ENCODE results near the gene MYL1.

Gene MYL1

GRCh38 chr2:210302326-210302725 is 12.6 kb downstream of the MYL1 start:
- H3K4me3 ChIP-seq (ENCODE audit: low read depth, low read length) = no peak overlapping the region
- no peak for TF ChIP-seq CTCF (IDR thresholded peaks at IDR 0.05; ENCODE audit: low read depth, low read length)

GRCh38 chr2:210299866-210300373 is 15.1 kb downstream of the MYL1 start:
- no peak overlapping the region for H3K4me3 ChIP-seq (ENCODE audit: low read depth, low read length)
- TF ChIP-seq CTCF (IDR thresholded peaks at IDR 0.05; ENCODE audit: low read depth, low read length) = no peak

- no peak overlapping the region for H3K4me3 ChIP-seq (ENCODE audit: low read depth, low read length)
- TF ChIP-seq CTCF (IDR thresholded peaks at IDR 0.05; ENCODE audit: low read depth, low read length) = no peak
These were observed 26.6 kb downstream of the MYL1 start for GRCh38 chr2:210288408-210288807.

- H3K4me3 ChIP-seq (ENCODE audit: low read depth, low read length) = no peak overlapping the region
- no peak for TF ChIP-seq CTCF (IDR thresholded peaks at IDR 0.05; ENCODE audit: low read depth, low read length)
These were observed 27.7 kb downstream of the MYL1 start for GRCh38 chr2:210287301-210287700.

GRCh38 chr2:210286123-210286680 is 28.8 kb downstream of the MYL1 start:
- no peak overlapping the region for H3K4me3 ChIP-seq (ENCODE audit: low read depth, low read length)
- no peak for TF ChIP-seq CTCF (IDR thresholded peaks at IDR 0.05; ENCODE audit: low read depth, low read length)

GRCh38 chr2:210277133-210277532 is 37.8 kb downstream of the MYL1 start:
- no peak overlapping the region for H3K4me3 ChIP-seq (ENCODE audit: low read depth, low read length)
- TF ChIP-seq CTCF (IDR thresholded peaks at IDR 0.05; ENCODE audit: low read depth, low read length) = no peak

- no peak for TF ChIP-seq CTCF (IDR thresholded peaks at IDR 0.05; ENCODE audit: low read depth, low read length)
- H3K4me3 ChIP-seq (ENCODE audit: low read depth, low read length) = no peak overlapping the region
These were observed 43.7 kb downstream of the MYL1 start for GRCh38 chr2:210271300-210271699.

All from WI38 (cell line).